Ishikawa (cell line): ENCODE results near the gene MIA3.

Experiments used
- CEBPB ChIP-seq: IDR thresholded peaks from 2 replicates; pipeline ENCODE4 v1.6.1; 2012
- CREB1 ChIP-seq: IDR thresholded peaks from 2 replicates; pipeline ENCODE4 v1.6.1; 2012; ENCODE audit warnings: low read depth
- EGR1 ChIP-seq: IDR thresholded peaks from 2 replicates; pipeline ENCODE4 v1.6.1; 2012
- EP300 ChIP-seq: IDR thresholded peaks from 2 replicates; pipeline ENCODE4 v1.6.1; 2012; ENCODE audit warnings: borderline replicate concordance
- FOXM1 ChIP-seq: IDR thresholded peaks from 2 replicates; pipeline ENCODE4 v1.6.1; 2012; ENCODE audit warnings: low read depth, borderline replicate concordance
- MAX ChIP-seq: IDR thresholded peaks from 2 replicates; pipeline ENCODE4 v1.6.1; 2012
- NFIC ChIP-seq: IDR thresholded peaks from 2 replicates; pipeline ENCODE4 v1.6.1; 2012
- RAD21 ChIP-seq: IDR thresholded peaks from 2 replicates; pipeline ENCODE4 v1.6.1; 2012; ENCODE audit warnings: low read depth
- REST ChIP-seq: IDR thresholded peaks from 2 replicates; pipeline ENCODE4 v1.6.1; 2012; ENCODE audit warnings: low read depth, mild to moderate bottlenecking
- TAF1 ChIP-seq: IDR thresholded peaks from 2 replicates; pipeline ENCODE4 v1.6.1; 2012; ENCODE audit warnings: low read depth, mild to moderate bottlenecking
- TCF12 ChIP-seq: IDR thresholded peaks from 2 replicates; pipeline ENCODE4 v1.6.1; 2012; ENCODE audit warnings: low read depth
- TEAD4 ChIP-seq: IDR thresholded peaks from 2 replicates; pipeline ENCODE4 v1.6.1; 2012
- YY1 ChIP-seq: IDR thresholded peaks from 2 replicates; pipeline ENCODE4 v1.6.1; 2012; ENCODE audit warnings: low read depth
- ZBTB7A ChIP-seq: IDR thresholded peaks from 2 replicates; pipeline ENCODE4 v1.6.1; 2012; ENCODE audit warnings: low read depth
- TF ChIP-seq, protein P1 (sequence below): IDR thresholded peaks from 2 replicates; pipeline ENCODE4 v1.6.1; 2012

The MIA3 gene

DNA sequence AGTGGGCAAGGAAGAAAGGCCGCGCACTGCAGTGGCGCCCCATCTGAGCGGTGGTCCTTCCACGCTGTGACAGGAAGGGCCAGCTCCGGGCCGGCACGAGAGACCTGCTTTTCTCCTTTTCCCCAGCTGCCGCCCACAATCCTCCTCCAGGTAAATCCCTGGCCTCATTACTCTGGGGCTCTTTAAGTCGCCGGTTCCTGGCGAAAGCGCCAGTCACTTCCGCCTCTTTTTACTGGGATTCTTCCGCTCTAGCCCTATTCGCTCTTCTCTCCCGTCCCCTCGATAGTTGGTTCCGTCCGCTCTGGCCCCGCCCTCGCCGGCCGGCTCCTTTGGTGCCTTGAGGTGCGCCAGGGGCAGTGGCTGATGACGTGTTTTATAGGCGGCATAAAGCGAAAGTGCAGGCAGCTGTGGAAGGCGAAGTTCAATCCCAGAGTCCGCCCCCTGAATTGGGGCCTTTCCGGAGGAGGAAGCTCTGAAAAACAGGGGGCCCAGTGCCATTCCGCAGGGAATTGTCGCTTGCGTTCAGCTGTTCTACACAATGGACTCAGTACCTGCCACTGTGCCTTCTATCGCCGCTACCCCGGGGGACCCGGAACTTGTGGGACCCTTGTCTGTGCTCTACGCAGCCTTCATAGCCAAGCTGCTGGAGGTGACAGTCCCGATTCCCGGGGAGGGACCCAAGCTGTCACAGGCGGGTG is 26.2 kb downstream of the MIA3 start:
- TF ChIP-seq EP300 = peak; percentile 30; the same call in 1 of the 2 replicates
- TF ChIP-seq REST = no peak
- peak; percentile 86 for TF ChIP-seq TAF1
- no peak; the same call in 1 of the 2 replicates for TF ChIP-seq YY1
- no peak for TF ChIP-seq EGR1
- TF ChIP-seq CREB1 = peak; percentile 94
- no peak; the same call in 1 of the 2 replicates for TF ChIP-seq CEBPB
- no peak for TF ChIP-seq RAD21
- no peak for TF ChIP-seq TCF12
- TF ChIP-seq MAX = peak; percentile 70
- TF ChIP-seq FOXM1 = no peak
- no peak for TF ChIP-seq NFIC
- 0 out of 2 replicates have a peak, but pooled peaks have one; percentile 2 for TF ChIP-seq TEAD4
- no peak for TF ChIP-seq ZBTB7A
- TF ChIP-seq, protein P1, sequence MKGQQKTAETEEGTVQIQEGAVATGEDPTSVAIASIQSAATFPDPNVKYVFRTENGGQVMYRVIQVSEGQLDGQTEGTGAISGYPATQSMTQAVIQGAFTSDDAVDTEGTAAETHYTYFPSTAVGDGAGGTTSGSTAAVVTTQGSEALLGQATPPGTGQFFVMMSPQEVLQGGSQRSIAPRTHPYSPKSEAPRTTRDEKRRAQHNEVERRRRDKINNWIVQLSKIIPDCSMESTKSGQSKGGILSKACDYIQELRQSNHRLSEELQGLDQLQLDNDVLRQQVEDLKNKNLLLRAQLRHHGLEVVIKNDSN = no peak

DNA sequence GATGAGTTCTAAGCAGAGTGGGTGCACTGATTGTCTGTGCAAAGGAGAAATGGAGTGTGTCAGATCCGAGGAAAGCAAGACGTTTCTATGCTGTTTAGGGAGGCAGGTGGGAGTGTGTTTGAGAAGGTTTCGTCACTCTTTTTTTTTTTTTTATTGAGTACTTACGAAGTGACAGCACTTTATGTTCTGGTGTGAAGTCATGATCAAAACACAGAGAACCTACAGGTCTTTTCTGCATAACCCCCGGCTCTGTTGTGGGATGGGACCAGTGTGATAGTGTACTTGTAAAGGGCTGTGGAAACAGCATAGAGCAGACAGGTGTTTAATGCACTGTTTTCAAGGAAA is 26.7 kb downstream of the MIA3 start:
- TF ChIP-seq ZBTB7A (no peak), EP300 (no peak), YY1 (no peak), RAD21 (no peak)
- TF ChIP-seq, protein P1 = no peak

DNA sequence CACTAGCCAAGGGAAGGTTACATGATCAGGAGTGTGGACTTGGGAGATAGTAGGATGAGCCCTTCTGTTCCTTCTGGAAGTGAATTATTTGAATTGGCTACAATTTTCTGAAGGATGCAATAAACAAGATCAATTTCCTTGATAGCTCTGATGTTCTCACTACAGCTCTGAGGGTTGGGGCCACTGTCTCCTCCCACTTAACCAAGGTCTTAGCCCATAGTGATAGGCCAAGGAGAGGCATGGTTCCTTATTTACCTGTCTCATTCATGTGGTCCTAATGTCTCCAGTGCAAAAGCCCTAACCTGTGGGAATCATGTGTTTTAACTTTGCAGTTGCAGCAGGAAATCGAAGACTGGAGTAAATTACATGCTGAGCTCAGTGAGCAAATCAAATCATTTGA is 34.8 kb downstream of the MIA3 start:
- TF ChIP-seq REST (no peak), ZBTB7A (no peak)

- TF ChIP-seq TCF12 (no peak), REST (no peak), EP300 (no peak), TEAD4 (no peak), MAX (no peak), CEBPB (no peak), TAF1 (no peak), ZBTB7A (no peak), YY1 (no peak), FOXM1 (no peak), CREB1 (no peak), RAD21 (no peak), EGR1 (no peak), NFIC (no peak)
- TF ChIP-seq, protein P1 = no peak
Measured at GRCh38 chr1:222653178-222653827, 35.4 kb downstream of the MIA3 start.
